B cell (primary cell): Measurements from ENCODE around the gene NME2. TPM values are rescaled to one million over a fixed set of nuclear protein-coding genes. Genes with fewer than 3 reads are reported as not detected.

Experiments
- ATAC-seq: fragments of 200-7000 bp; cut with Tn5 transposase; one replicate; pipeline ENCODE4 v1.10.0; 2021; ENCODE audit warnings: low read depth, mild to moderate bottlenecking, moderate number of reproducible peaks, moderate library complexity
- CTCF ChIA-PET: fragments of 350-600 bp; sonication (Branson Sonifier 250); formaldehyde crosslinking; loops from one replicate; lab custom pipeline; 2021; ENCODE audit warnings: antibody characterized with exemption, inconsistent platforms; lab: Charles Lee
- POLR2A ChIA-PET: fragments of 350-600 bp; sonication (Branson Sonifier 250); formaldehyde crosslinking; loops from one replicate; lab custom pipeline; 2021; ENCODE audit warnings: antibody characterized with exemption; lab: Charles Lee
- DNase-seq: peaks from one replicate; pipeline ENCODE4 v3.0.0; 2013
- H2AFZ ChIP-seq: 2 replicates; pipeline ENCODE4 v1.6.1; 2012; ENCODE audit warnings: mild to moderate bottlenecking, low read depth, low read length; ENCODE audit not compliant: insufficient read depth, poor library complexity, severe bottlenecking
- H3K27ac ChIP-seq, 2 donors: 1 replicate in 1 of 2; 2 replicates in 1 of 2; pipeline ENCODE4 v1.5.1; 2012 to 2013; ENCODE audit warnings: low read length in 2 of 2, mild to moderate bottlenecking in 2 of 2, moderate library complexity in 1 of 2
- H3K27me3 ChIP-seq, 4 experiments: fragments of 200-600 bp in 1 of 4; sonication (generic) in 1 of 4; replicated peaks in 1 of 4; 1 replicate in 2 of 4; 2 replicates in 2 of 4; pipeline versions ENCODE4 v1.6.1 to v1.7.0; 2013 to 2016; ENCODE audit warnings: low read length in 3 of 4, mild to moderate bottlenecking in 2 of 4, mixed read lengths in 1 of 4, moderate library complexity in 1 of 4; ENCODE audit not compliant: insufficient read depth in 4 of 4, control insufficient read depth in 3 of 4; ENCODE audit errors: control extremely low read depth in 1 of 4
- H3K36me3 ChIP-seq, 2 experiments: replicated peaks in 1 of 2; 1 replicate in 1 of 2; 2 replicates in 1 of 2; pipeline versions ENCODE4 v1.6.1 to v1.7.1; 2013; ENCODE audit warnings: low read length in 1 of 2; ENCODE audit not compliant: insufficient read depth in 2 of 2, control insufficient read depth in 1 of 2; ENCODE audit errors: control extremely low read depth in 1 of 2, extremely low read depth in 1 of 2
- H3K4me1 ChIP-seq, 2 donors: fragments of 200-600 bp in 1 of 2; sonication (generic) in 1 of 2; 1 replicate in 1 of 2; 2 replicates in 1 of 2; pipeline versions ENCODE4 v1.5.1 to v1.6.1; 2013 to 2017; ENCODE audit warnings: low read length in 2 of 2; ENCODE audit not compliant: control insufficient read depth in 2 of 2, insufficient read depth in 2 of 2
- H3K4me2 ChIP-seq: replicated peaks from 2 replicates; pipeline ENCODE3; 2012; ENCODE audit warnings: mild to moderate bottlenecking, low read depth, low read length; ENCODE audit not compliant: poor library complexity, severe bottlenecking
- H3K4me3 ChIP-seq, 5 experiments: fragments of 200-600 bp in 1 of 5; sonication (generic) in 1 of 5; 1 replicate in 3 of 5; 2 replicates in 2 of 5; pipeline versions ENCODE4 v1.5.1 to v1.7.0; 2011 to 2016; ENCODE audit warnings: low read length in 4 of 5, mild to moderate bottlenecking in 4 of 5, low read depth in 2 of 5, control low read depth in 1 of 5, moderate library complexity in 1 of 5; ENCODE audit not compliant: insufficient read depth in 1 of 5; ENCODE audit errors: control extremely low read depth in 1 of 5, extremely low read depth in 1 of 5
- H3K79me2 ChIP-seq: fragments of 200-600 bp; sonication (generic); one replicate; pipeline ENCODE4 v1.6.0; 2016; ENCODE audit warnings: low read length; ENCODE audit not compliant: control insufficient read depth, insufficient read depth
- H3K9ac ChIP-seq: fragments of 200-600 bp; sonication (generic); 2 replicates; pipeline ENCODE4 v1.6.1; 2017; ENCODE audit warnings: mild to moderate bottlenecking, low read length, moderate library complexity
- H3K9me3 ChIP-seq, 3 donors: one replicate each; pipeline versions ENCODE4 v1.6.1 to v1.7.1; 2013; ENCODE audit warnings: low read length in 2 of 3; ENCODE audit not compliant: control insufficient read depth in 2 of 3, insufficient read depth in 1 of 3; ENCODE audit errors: control extremely low read depth in 1 of 3
- H4K20me1 ChIP-seq: 2 replicates; pipeline ENCODE4 v1.6.0; 2012; ENCODE audit warnings: mild to moderate bottlenecking, low read length; ENCODE audit not compliant: insufficient read depth, control insufficient read depth, poor library complexity, severe bottlenecking
- H3K27ac Mint-ChIP-seq: one replicate; pipeline ENCODE4 v1.8.0; 2021; ENCODE audit warnings: mixed read lengths
- H3K27me3 Mint-ChIP-seq: one replicate; pipeline ENCODE4 v1.8.0; 2021; ENCODE audit warnings: mixed read lengths
- H3K4me1 Mint-ChIP-seq: one replicate; pipeline ENCODE4 v1.8.0; 2021; ENCODE audit warnings: mixed read lengths
- H3K4me3 Mint-ChIP-seq: one replicate; pipeline ENCODE4 v1.8.0; 2021; ENCODE audit warnings: mixed read lengths
- H3K9me3 Mint-ChIP-seq: one replicate; pipeline ENCODE4 v1.8.0; 2022; ENCODE audit warnings: mixed read lengths; ENCODE audit not compliant: insufficient read depth
- EZH2 ChIP-seq: IDR thresholded peaks from 2 replicates; pipeline ENCODE4 v1.6.1; 2012; ENCODE audit warnings: borderline replicate concordance, low read depth, mild to moderate bottlenecking, moderate library complexity, low read length; ENCODE audit not compliant: insufficient read depth, poor library complexity, severe bottlenecking
- WGBS: methylation state at CpG from one replicate; pipeline ENCODE4 v1.1.5; 2013; ENCODE audit warnings: missing lambda C conversion rate; ENCODE audit not compliant: insufficient coverage; 5-methylcytosine and 5-hydroxymethylcytosine counted together
- intact Hi-C: fragments of 100-400 bp; cut with micrococcal nuclease; formaldehyde crosslinking; loops from one replicate; pipeline ENCODE4 v1.10.0; 2022
- polyA plus RNA-seq: library from polyadenylated mRNA; depleted of rRNA; stranded (reverse); fragments of >200 nt; gene quantifications from 2 replicates; pipeline ENCODE4 v1.2.3, GENCODE V29; 2012
- total RNA-seq, 2 donors: library from RNA; stranded (reverse); fragments of 120-200 nt in 1 of 2; gene quantifications; 1 replicate in 1 of 2; 2 replicates in 1 of 2; pipeline versions ENCODE4 v1.2.3 to v1.2.4, GENCODE V29; 2013 to 2022
- TF ChIP-seq, protein P1 (sequence below): fragments of 200-600 bp; IDR thresholded peaks from one replicate; pipeline ENCODE4 v1.8.0; 2022; ENCODE audit warnings: antibody characterized with exemption, mild to moderate bottlenecking

NME2 gene
- total and polyA plus RNA-seq, 2 donors (not counting 1 experiment from before 2014, with no cell fraction given): 154 to 166 TPM

- no peak overlapping the region for H3K27ac Mint-ChIP-seq
- POLR2A ChIA-PET: no interaction called here
- TF ChIP-seq EZH2: no peak
- TF ChIP-seq, protein P1, sequence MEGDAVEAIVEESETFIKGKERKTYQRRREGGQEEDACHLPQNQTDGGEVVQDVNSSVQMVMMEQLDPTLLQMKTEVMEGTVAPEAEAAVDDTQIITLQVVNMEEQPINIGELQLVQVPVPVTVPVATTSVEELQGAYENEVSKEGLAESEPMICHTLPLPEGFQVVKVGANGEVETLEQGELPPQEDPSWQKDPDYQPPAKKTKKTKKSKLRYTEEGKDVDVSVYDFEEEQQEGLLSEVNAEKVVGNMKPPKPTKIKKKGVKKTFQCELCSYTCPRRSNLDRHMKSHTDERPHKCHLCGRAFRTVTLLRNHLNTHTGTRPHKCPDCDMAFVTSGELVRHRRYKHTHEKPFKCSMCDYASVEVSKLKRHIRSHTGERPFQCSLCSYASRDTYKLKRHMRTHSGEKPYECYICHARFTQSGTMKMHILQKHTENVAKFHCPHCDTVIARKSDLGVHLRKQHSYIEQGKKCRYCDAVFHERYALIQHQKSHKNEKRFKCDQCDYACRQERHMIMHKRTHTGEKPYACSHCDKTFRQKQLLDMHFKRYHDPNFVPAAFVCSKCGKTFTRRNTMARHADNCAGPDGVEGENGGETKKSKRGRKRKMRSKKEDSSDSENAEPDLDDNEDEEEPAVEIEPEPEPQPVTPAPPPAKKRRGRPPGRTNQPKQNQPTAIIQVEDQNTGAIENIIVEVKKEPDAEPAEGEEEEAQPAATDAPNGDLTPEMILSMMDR: no peak
- Histone ChIP-seq H3K36me3 (no peaks in the 10 kb centered on the region), H3K9ac (no peak overlapping the region), H3K79me2 (no peaks in the 10 kb centered on the region), H4K20me1 (no peaks in the 10 kb centered on the region), H3K4me2 (no peak overlapping the region), H3K27ac (no peak overlapping the region), H3K9me3 (no peaks in the 10 kb centered on the region), H2AFZ (no peak overlapping the region), H3K4me1 (no peaks in the 10 kb centered on the region), H3K4me3 (no peak overlapping the region), H3K27me3 (no peaks in the 10 kb centered on the region)
- DNase-seq (no peak), ATAC-seq (no peak)
- H3K9me3 Mint-ChIP-seq: peaks cover 4% of the 10 kb centered on the region
- no peak overlapping the region for H3K4me3 Mint-ChIP-seq
- no peaks in the 10 kb centered on the region for H3K4me1 Mint-ChIP-seq
- intact Hi-C loops: no loop called here
- H3K27me3 Mint-ChIP-seq: peaks cover 5% of the 10 kb centered on the region
- CTCF ChIA-PET: no interaction called here
These were observed 33.3 kb upstream of the NME2 start for GRCh38 chr17:51132964-51133319.

- intact Hi-C loops: no loop called here
- no peak overlapping the region for H3K4me2 ChIP-seq
- no peak overlapping the region for H3K4me3 ChIP-seq
- WGBS: no CpG with 5 or more reads among the region's 2 CpGs
- Mint-ChIP-seq H3K27me3 (peaks cover 5% of the 10 kb centered on the region), H3K4me1 (no peaks in the 10 kb centered on the region), H3K9me3 (peaks cover 4% of the 10 kb centered on the region), H3K4me3 (no peak overlapping the region), H3K27ac (no peak overlapping the region)
- H3K4me1 ChIP-seq: no peaks in the 10 kb centered on the region
- no peaks in the 10 kb centered on the region for H3K9me3 ChIP-seq
- CTCF ChIA-PET: no interaction called here
- H2AFZ ChIP-seq: no peak overlapping the region
- POLR2A ChIA-PET: no interaction called here
- H4K20me1 ChIP-seq: no peaks in the 10 kb centered on the region
- ATAC-seq (no peak), DNase-seq (no peak)
- H3K79me2 ChIP-seq: no peaks in the 10 kb centered on the region
- H3K27ac ChIP-seq: no peak overlapping the region
- no peaks in the 10 kb centered on the region for H3K36me3 ChIP-seq
- TF ChIP-seq, protein P1: no peak
- no peak for TF ChIP-seq EZH2
- H3K9ac ChIP-seq: no peak overlapping the region
- H3K27me3 ChIP-seq: no peaks in the 10 kb centered on the region
These were observed 32.8 kb upstream of the NME2 start for GRCh38 chr17:51133365-51133764.
